ENCODE data around the gene BET1L.
"Not testable (repeated sequence)": the region's sequence is repeated elsewhere in the genome, so short reads cannot be mapped to it uniquely, and the experiment has no call there.

BET1L gene

DNA sequence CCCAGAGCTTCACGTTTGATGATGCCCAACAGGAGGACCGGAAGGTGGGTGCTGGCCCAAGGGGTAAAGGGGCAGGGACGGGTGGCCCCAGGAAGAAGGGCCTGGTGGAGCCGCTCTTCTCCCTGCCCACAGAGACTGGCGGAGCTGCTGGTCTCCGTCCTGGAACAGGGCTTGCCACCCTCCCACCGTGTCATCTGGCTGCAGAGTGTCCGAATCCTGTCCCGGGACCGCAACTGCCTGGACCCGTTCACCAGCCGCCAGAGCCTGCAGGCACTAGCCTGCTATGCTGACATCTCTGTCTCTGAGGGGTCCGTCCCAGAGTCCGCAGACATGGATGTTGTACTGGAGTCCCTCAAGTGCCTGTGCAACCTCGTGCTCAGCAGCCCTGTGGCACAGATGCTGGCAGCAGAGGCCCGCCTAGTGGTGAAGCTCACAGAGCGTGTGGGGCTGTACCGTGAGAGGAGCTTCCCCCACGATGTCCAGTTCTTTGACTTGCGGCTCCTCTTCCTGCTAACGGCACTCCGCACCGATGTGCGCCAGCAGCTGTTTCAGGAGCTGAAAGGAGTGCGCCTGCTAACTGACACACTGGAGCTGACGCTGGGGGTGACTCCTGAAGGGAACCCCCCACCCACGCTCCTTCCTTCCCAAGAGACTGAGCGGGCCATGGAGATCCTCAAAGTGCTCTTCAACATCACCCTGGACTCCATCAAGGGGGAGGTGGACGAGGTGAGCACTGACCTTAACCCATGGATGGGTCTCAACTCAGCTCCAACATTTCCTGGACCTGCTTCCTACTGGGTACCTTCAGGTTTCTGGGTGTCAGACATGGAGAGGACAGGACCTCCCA lies 2.3 kb upstream of the BET1L start:
- DNase-seq: no peak

DNA sequence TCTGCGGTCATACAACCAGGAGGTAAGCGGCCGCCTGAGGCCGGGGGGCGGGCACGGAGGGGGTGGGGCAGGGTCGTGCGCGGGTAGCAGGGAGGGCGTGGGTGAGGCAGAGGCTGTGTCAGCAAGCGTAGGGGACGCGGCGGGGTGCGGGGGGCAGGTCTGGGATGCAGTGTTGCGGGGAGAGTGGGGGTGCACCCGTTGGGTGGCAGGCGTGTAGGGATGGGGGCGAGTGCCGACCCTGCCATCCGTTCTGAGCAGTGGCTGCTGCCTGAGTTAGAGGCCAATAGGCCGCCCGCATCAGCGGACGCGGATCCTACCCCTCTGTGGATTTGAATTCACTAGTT lies 1.7 kb upstream of the BET1L start:
- no peak for DNase-seq

DNA sequence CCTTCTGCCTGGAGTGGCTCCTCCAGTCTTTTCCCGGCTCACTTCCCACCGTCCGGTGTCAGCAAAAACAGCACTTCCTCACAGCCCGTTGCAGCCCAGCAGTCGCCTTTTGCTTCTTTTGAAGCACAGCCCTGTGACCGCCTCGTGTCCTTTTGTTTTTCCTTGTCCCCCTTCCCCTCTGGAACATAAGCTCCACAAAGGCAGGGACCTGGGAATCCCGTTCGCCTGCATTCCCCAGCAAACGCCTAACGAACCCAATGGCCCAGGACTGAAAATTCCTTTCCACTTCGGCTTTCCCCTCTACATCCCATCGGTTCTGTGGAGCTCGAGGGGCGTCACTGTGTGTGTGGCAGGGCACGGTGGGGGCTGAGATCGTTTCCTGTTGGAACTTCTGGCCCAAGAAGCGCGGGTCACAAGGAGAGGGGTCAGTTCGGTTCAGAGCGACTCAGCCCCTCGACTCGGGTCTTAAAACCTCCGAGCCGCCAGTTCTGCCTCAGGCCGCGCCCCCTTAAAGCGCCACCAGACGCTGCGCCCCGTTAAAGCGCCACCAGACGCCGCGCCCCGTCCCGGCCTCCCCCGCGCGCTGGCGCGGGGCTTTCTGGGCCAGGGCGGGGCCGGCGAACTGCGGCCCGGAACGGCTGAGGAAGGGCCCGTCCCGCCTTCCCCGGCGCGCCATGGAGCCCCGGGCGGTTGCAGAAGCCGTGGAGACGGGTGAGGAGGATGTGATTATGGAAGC lies 1.1 kb upstream of the BET1L start:
- DNase-seq: peak; percentile 39 to 82 (median 62)

DNA sequence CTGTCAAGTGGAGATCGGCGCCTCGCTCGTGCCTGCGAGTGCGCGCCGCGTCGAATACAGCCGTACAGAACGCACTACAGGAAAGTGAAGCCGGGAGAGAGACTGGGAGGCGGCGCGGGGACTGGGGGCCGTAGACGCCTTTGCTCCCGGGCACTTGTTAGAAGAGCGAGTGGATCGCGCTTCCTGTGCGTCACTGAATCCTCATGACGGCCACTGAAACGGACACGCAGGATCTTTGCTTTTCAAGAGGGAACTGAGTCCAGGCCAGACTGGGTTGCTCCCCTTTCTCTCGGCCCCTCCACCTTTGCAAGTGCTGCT lies 623 bp upstream of the BET1L start:
- DNase-seq: peak in 1 of 4 experiments; percentile 45

DNA sequence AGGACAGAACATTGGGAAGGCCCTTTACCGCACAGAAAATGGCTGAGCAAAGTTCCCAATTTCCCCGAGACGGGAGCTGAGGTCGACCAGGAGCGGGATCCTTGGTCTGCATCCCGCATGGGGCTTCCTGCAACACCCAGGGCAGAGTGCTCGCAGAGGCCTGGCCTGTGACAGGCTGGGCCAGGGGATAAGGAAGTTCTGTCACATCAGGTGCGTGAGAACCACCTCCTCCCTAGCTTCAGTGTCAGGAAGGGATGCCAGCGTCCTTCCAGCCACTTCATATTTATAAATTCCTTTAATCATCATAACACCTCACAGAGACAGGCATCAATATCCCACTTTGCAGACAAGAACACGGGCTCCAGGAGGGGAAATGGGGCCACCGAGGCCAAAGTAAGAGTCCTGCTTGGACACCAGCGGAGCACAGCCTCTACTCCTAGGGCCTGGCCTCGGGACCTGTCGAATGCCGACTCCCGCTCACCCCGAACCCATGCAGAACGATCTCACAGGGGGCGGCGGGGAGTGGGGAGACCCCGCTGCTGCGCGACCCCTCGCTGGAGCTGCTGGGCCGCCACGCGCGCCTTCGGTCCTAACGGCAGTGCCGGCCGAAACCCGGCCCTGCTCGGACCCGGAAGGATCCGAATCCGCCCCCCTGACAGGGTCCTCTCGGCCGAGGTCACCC lies 532 bp downstream of the BET1L start:
- peak in 2 of 4 experiments; percentile 16 to 28 for DNase-seq

DNA sequence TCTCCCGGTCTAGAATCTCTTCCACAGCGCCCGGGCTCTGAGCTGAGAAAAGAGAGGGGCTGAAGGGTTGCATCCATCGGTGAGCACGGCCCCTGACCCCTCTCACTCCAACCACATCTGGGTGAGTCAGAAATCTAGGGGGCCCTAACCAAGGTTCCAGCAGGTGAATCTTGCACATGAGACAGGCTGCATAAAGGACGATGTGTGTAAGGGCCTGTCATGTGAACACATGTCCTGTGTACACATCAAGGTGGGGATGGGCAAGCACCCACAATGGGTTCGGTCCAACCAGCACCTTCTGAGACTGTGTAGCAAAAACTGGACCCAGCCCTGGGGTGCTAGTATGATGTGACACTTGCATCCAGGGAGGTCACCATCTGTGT lies 1.2 kb downstream of the BET1L start:
- no peak for DNase-seq

DNA sequence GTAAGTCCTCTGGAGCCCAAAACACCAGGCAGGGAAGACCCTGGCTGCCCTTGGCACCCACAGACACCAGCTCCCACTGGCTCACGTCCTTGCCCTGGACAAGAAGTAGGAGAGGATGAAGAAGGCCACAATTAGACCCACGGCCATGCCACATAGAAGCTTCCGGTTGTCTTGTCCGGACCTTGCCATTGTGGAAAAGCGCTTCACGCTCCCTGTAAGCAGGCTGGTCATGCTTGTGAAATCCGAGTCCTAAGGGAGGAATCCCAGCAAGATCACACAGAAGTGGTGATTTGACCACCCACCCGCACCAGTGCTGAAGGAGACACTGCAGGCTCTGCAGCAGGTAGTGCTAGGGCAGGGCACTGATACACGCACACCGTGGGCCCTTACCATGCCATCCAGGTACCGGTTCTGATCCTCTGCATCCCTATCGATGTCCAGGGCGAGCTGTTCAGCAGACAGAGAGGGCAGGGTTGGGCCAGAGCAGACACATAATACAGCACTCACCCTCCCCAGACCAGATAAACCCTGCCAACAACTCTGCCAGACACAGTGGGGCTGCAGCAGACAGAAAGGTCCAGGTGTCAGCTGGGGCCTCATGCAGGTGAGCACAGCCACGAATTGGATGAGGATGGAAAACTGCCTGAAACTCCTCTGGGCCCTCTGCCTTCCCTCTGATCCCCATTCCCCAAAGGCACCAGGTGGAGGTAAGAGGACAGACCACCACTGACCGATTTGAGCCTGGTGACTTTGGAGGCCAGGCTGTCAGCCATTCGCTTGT lies 1.8 kb downstream of the BET1L start:
- DNase-seq: no peak

DNA sequence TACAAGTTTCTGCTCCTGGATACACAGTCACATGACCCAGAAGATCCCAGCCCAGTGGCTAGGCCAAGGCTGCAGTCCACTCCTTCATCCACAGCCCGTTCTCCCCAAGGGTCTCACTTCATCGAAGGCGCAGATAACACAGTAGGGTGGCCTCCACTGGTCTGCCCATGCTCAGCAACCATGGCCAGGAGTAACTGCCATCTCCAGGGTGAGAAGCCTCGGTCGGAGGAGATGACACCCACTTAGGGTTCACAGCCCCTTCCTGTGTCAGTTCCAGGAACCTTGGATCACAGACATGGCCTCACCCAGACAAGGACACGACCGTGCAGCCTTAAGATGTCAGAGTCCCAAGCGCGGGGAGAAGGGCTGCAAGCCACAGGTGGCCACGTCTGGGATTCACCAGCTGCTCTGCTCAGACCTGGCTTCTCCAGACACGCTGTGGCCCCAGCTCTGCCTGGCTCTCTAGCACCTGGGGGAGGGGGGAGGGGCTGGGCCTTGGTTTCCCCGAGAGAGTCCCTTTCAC lies 2.6 kb downstream of the BET1L start:
- no peak for DNase-seq

DNA sequence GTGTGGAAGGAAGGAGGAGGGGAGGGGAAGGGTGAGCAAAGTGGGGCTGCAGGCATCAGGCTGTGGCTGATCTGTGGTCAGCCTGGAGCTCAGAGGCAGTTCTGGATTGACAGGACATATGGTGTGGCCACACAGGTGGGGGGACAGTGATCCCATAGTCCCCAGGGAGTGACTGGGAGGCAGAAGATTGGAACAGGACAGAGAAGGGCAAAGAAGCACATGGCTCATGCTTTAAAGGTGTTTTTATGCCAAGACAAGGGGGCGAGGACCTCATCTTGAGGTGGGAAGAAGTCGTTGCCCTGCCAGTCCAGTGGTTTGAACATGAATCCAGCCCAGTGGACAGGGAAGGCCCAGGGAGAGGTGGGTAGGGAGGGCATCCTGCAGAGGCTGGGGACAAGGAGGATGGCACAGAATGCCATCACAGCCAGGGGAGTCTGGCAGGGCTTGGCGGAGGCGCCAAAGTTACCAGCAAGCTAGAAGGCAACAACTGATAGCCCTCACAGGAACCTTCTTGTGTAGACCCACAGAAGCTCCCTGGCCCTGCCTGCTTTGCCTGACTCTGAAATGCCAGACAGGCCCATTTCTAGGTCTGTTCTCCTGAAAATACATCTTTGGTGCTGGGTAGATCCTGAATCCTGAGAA lies 3.1 kb downstream of the BET1L start:
- no peak for DNase-seq

DNA sequence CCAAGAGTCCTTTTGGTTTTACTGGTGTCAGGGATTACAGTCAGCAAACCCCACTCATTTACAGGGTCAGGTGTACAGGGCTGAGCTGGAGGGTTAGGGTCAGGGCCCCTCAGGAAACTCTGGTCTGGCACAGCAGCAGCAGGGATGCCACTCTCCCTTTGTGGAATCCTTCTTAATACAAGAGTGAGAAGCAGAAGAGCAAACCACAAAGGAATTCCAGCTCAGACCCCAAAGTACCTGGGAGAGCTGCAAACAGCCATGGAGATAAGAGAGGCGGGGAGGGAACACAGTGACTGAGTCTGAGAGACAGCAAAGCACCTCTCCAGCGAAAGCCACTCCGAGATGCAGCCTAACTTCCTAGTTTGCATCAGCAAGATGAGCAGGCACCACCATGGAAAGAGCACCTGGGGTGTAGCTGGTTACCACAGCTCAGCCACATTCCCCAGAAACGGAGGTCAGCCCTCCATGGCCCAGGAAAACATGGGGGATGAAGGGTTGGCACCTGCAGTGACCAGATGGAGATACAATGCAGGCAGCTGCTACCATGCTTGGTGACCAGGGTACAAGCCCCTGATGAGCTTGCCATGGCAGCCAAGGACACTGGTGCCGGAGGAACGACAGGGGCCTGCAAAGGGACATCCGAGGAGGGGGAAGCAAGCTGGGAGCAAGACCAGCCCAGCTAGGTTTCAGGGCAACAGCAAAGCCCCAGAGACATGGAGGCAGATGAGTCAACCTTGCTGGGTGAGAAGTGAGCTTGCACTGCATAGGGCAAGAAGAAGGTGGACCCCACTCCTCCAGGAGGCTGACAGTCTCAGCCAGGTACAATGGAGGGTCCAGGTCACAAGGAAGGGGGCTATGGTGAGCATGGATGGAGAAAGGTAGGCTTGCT lies 3.9 kb downstream of the BET1L start:
- no peak for DNase-seq

DNA sequence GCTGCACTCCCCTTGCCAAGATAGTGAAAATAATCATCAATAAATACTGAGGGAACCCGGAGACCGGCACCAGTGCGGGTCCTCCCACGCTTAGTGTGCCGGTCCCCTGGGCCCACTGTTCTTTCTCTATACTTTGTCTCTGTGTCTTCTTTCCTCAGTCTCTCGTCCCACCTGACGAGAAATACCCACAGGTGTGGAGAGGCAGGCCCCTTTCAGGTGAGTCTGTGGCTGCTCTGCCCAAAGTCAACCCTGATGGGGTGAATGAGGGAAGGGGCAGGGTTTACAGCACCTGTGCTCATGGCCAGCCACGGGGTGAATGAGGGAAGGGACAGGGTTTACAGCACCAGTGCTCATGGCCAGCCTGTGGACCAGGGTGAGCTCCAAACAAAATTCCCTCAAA lies 4.7 kb downstream of the BET1L start:
- no peak for DNase-seq

DNA sequence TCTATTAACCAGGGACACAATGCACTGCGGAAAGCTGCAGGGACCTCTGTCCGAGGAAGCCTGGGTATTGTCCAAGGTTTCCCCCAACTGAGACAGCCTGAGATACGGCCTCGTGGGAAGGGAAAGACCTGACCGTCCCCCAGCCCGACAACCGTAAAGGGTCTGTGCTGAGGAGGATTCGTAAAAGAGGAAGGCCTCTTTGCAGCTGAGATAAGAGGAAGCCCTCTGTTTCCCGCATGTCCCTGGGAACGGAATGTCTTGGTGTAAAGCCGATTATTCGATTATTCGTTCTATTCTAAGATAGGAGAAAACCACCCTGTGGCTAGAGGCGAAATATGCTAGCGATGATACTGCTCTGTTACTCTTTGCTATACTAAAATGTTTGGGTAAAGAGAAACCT lies 5.2 kb downstream of the BET1L start:
- DNase-seq: no peak

DNA sequence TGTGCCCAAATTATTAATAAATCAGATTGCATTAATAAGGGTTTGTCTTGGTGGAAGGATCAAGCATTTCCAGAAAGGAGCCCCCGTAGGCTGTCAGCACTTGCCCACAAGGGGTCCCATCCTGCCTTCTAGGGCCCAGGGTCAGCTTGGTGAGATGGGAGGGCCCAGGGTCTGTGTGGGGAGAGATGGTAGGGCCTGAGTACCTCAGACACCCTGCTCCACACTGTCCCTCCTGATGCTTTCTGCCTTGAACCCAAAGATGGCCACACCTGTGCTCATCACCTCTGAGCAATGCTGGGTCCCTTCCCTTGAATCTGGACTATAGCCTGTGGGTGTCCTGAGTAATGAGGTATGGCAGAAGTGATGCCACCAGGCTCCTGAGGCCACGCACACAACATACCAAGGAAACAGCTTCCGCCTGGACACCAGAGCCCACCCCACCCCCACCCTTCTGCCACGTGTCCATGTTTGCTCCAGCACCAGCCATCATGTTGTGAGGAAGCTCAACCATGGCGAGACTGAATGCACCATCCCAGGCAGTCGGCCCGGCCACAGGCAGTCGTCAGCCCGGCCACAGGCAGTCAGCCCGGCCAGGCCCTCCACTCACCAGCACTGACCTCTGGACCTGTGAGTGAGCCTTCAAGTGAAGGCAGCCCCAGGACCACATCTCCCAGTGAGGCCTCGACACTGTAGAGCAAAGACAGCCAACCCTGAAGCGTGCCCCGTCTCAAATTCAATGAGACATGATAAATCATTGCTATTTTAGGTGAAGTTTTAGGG lies 6.8 kb downstream of the BET1L start:
- no peak for DNase-seq

DNA sequence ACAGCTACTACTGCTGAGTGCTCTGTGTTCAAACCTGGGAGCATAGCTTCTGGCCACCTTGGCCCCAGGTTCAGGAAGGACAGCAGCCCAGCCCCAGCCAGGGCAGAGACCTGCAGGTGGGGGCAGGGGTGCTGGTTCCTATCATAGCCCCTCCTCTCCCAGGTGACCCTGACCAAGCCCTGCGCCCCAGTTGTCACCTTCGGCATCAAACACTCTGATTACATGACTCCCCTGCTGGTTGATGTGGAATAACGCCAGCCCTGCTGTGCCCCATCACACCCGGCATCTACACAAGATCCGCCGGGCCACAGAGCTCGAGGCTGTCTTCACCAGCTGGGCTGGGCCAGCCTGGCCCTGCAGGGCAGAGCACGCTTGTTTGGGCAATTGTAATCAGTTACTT lies 7.4 kb downstream of the BET1L start:
- no peak for DNase-seq

DNA sequence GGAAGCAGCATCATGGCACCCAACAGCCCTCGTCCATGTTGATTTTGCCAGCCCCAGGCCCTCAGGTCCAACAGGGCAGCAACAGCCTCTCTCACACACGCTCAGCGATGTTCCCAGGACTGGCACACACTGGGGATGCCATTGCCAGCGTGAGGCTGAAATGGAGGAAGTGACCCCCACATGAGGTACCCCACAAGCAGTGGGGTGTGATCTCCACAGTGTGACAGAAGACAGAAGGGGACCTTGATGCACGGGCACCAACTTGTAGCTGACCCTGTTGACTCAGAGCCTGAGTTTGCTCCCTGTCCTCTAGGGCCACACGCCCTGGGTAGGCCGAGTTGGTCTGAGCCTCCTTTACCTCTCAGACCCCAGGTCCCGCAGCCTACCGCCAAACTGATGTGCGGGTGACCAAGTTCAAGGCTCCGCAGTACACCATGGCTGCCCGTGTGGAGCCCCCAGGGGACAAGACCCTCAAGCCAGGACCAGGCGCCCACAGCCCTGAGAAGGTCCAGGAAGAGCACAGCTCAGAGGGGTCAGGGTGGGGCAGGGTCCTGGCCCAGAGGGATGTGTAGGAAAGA lies 8.1 kb downstream of the BET1L start:
- DNase-seq: no peak

DNA sequence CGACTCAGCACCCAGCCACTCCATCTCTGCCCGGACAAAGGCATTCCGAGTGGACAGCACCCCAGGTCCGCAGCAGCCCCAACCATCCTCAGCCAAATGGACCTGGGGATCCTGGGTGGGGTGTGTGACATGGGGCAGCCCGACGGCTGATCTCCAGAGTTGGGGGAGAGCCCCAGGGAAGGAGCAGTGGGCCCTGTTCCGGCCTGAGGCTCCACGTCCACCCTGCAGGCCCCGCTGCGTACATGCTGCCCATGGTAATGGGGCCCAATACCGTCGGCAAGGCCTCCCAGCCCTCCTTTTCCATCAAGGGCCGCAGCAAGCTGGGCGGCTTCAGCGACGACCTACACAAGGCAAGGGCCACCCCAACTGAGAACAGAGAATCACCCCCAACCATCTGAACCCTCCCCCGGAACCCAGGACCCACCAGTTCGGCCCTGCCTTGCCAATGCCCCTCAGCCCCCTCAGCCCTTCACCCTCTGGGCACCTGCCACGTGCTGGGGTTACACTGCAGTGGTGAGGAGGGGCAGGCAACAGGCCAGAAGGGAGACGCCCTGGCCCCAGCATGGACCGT lies 8.9 kb downstream of the BET1L start:
- DNase-seq: no peak

DNA sequence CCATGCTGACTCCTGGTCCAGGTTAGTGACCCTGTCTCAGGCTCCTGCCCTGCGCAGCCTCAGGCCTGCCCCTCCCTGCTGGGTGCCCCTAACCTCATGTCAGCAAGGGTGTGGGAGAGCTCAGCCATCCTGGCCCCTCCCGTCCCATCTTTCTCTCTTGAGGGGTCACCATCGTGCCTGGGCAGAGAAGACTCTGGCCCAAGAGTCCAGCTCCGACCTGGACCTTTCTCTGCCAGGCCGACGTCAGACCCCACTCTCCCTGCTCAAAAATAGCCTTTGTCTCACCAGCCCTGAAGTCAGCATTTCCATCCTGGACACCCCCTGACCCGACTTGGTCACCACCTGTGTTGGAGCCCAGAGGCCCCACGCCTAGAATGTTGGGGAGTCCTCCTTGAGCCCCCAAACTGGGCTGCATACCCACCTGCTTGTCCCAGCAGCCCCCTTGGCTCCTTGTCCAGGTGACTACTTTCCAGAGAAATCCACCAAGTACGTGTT lies 9.4 kb downstream of the BET1L start:
- no peak for DNase-seq

DNA sequence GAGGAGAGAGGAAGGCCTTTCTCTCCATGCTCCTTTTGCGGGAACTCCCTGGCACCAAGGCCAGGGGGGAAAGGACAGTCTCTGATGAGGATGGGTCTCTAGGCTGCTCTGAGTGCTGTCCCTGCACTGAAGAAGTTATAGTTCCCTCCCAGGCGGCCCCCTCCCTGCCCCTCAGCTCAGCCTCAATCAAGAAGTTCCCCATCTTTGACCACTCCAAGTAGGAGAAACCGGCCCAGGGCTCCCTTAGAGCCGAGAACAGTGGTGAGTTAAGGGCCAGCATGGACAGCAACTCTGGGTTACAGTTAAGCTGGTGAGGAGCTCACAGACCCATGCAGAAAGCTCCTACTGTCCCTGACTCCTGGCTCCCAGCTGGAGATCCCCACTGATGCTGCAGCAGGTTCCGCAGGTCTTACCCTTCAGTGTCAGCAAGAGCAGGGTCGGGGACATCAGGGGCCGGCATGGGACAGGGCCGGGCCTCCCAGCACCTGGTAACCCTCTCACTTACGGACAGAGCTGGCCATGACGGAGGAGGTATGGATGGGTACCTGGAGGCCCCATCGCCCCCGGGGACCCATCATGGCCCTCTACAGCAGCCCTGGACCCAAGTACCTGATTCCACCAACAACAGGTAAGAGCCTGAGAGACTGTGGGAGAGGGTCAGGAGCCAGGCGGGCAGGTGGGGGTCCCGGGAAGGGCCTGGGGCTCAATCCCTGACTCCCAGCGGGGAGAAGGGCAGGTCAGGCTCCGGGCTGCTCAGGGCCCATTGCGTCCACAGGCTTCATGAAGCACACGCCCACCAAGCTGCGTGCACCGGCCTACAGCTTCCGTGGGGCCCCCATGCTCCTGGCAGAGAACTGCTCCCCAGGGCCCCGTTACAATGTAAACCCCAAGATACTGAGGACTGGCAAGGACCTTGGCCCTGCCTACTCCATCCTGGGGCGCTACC lies 10.1 kb downstream of the BET1L start:
- DNase-seq: no peak

DNA sequence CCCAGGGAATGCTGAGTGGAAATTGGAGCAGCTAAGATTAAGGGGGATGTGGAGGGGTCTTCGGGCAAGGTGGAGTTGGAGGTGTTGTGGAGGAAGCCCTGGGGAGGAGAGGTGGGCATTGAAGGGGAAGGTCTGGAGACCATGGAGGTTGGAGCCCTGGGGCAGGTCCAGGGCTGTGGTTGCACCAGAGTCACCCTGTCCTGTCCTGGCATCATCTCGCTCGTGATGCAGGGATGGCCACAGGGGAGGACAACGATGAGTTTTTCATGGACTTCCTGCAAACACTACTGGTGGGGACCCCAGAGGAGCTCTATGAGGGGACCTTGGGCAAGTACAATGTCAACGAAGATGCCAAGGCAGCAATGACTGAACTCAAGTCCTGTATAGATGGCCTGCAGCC lies 13.7 kb downstream of the BET1L start:
- DNase-seq: not testable (repeated sequence)

Data from activated naive CD4-positive, alpha-beta T cell (primary cell).